ELR (cell line): ENCODE results near the gene DUSP18.
"Not testable (repeated sequence)": the region's sequence is repeated elsewhere in the genome, so short reads cannot be mapped to it uniquely, and the experiment has no call there.

Experiments used
- DNase-seq: peaks from one replicate; pipeline ENCODE4 v3.0.0-alpha.2; 2015; ENCODE audit warnings: low read depth

DUSP18 gene

DNA sequence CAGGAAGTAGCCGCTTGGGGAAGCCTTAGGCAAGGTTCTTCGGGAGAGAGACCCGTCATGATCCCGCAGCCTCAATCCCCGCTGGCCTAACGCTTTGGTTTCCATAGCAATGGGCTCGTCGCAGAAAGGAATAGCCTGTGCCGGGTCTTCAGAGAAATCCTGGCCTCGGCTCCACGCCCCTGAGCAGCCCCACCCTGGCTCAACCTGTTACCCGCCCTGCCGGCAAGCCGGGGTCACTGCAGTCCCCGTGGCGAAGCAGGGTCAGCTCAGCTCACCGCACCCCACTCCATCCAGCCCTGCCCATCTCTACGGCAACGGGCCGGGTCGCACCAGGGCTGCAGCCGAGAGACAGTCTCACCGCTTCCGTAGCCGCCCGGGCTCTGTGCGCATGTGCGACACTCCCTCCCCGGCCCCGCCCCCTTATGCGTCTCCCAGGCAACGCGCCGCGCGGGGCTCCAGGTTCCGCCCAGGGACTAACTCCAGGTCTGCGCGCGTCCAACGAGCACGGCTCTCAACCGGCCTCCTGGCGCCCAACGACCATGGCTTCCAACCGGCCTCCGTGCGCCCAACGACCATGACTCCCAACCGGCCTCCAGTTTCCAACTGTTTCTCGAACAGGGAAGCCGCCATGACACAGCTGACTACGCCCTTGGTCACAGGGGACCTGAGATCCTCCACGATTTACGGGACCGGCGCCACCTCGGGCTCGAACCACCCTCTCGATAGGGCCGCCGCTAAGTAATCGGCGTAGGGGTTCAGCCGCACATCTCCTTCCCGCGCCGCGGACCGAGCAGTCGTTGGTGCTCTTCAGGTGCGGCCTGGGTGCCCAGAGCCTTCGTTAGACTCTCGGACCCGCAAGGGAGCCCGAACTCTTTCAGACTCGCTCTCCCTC lies at the start of gene DUSP18:
Gene DUSP18, minus strand, starts transcription at position 382 of the 892 bp plus-strand sequence. CDS start 3,872 bp downstream, outside the sequence.
- DNase-seq: peak; percentile 94

DNA sequence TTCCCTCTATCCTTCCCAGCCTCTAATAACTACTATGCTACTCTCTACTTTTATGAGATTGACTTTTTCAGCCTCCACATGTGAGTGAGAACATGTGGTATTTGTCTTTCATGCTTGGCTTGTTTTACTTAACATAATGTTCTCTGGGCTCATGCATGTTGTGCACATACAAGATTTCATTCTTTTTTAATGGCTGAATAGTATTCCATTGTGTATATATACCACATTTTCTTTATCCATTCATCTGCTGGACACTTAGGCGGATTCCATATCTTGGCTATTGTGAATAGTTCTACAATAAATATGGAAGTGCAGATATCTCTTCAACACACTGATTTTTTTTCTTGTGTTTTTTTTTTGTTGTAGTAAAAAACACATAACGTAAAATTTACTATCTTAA lies 46.4 kb upstream of the DUSP18 start:
- DNase-seq: no peak

DNA sequence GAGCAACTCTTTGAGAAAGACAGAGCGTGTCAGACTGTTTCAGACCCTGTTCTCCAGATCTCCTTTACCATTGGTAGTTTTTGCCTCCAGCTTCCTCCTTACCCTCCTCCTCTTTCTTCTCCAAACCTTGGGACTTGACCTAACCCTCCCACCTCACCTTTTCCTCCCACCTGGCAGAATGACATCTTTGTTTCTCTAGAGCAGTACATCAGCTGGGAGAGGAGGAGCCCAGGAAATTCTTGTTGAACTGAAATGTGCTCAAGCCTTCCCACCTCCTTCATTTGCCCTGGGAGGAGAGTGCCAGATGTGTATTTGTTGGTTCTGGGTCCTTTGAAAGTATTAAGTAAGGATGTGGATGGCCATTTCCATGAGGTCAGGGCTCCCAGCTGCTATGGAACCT lies 44.4 kb upstream of the DUSP18 start:
- no peak for DNase-seq

- DNase-seq: not testable (repeated sequence)
Measured at GRCh38 chr22:30709980-30710379, 42.3 kb upstream of the DUSP18 start.

GRCh38 chr22:30705710-30706651 lies 38.3 kb upstream of the DUSP18 start:
- DNase-seq: peak; percentile 62

DNA sequence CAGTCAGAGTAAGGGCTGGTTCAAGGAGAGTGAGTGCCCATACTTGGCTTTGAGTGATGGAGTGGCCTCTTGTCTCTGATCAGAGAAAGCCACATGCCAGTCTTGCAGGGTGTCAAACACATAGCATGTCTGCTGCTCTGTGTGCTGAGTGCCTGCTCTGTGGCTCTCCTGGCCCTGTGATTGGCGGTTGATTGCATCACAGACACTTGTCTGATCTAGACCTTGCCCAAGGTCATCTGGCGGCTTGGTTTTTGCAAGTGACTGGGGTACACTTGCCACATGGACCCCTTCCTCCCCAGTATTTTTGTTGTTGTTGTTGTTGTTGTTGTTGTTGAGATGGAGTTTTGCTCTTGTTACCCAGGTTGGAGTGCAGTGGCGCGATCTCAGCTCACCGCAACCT lies 37.3 kb upstream of the DUSP18 start:
- no peak for DNase-seq

DNA sequence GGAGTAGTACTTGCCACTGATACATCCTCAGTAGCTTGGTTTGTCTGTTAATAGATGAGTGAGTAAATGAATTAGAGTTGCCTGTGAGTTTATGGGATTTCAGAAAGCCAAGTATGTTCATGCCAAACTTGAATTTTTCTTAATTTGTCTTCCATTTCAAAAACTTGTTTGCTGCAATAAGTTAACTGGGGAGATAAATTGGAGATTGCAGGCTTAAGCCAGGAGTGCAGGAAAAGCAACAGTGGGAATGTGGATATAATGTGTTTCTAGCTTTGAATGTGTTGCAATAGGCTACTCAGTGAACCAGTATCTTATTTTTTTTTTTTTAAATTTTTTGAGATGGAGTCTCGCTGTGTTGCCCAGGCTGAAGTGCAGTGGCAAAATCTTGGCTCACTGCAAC lies 35.2 kb upstream of the DUSP18 start:
- no peak for DNase-seq

- peak; percentile 53 for DNase-seq
Measured at GRCh38 chr22:30701872-30702271, 34.2 kb upstream of the DUSP18 start.

GRCh38 chr22:30697975-30698374 lies 30.3 kb upstream of the DUSP18 start:
- DNase-seq: no peak

- DNase-seq: no peak
Measured at GRCh38 chr22:30695871-30696655, 28.4 kb upstream of the DUSP18 start.

GRCh38 chr22:30695351-30695851 lies 27.7 kb upstream of the DUSP18 start:
- DNase-seq: no peak

GRCh38 chr22:30694640-30695350 lies 27.1 kb upstream of the DUSP18 start, which contains the start of gene OSBP2:
OSBP2 (plus strand) TSS chr22:30694874; CDS start chr22:30694910, 36 bp downstream.
- DNase-seq: peak; percentile 39

GRCh38 chr22:30694171-30694639 lies 26.5 kb upstream of the DUSP18 start:
- peak; percentile 55 for DNase-seq

GRCh38 chr22:30691204-30691603 lies 23.5 kb upstream of the DUSP18 start:
- DNase-seq: no peak

DNA sequence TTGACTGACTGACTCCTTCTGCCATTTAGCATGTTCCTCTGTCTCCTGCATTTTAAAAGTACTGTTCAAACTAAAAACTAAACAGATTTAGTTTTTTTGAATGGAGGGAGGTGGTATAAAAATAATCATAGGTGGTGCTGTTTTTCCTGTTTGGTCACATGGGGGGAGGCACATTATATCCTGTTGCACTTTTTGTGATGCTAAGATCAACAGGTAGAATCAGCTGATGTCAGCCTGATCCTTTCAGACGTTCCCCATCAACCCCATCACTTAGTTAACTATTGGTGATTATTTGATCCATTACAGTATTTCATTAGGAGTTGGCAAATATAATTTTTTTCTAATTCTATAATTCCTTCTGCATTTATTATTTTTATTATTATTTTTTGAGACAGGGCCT lies 21.9 kb upstream of the DUSP18 start:
- DNase-seq: no peak

- no peak for DNase-seq
Measured at GRCh38 chr22:30687358-30687757, 19.7 kb upstream of the DUSP18 start.

DNA sequence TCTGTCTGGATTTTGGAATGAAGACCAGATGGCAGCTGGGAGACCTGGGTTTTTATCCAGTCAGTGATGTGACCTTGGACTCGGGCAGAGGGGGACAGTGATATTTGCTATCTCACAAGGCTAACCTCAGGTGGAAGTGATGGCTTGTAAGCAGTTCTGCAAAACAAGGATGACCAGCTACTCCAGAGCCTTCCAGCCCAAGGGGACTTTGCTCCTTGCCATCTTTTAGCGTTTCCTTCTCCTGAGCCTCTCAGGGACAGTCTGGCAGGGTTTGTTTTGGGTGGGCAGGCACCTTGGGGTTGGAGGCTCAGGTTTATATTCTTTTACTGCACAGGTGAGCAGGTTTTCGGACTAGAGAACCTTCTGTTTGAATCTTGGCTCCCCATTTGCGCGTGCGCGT lies 17.5 kb upstream of the DUSP18 start:
- DNase-seq: no peak

DNA sequence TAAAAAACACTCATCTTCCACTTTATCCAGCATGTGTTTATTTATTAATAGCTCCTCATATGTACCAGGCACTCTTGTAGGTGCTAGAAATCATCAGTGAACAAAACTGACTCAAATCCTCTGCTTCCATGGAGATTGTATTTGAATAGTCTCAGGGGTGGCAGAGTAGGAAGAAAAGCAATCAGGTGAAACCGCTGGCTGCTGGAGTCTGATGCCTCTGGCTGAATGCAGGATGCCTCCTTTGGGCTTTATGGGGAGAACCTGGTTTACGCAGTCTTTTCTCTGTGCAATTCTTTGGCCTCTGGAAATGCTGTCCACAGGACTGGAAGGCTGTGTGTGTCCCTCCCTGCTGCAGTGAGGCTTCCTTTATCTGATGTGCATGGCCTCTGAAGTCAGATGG lies 14.2 kb upstream of the DUSP18 start:
- no peak for DNase-seq

DNA sequence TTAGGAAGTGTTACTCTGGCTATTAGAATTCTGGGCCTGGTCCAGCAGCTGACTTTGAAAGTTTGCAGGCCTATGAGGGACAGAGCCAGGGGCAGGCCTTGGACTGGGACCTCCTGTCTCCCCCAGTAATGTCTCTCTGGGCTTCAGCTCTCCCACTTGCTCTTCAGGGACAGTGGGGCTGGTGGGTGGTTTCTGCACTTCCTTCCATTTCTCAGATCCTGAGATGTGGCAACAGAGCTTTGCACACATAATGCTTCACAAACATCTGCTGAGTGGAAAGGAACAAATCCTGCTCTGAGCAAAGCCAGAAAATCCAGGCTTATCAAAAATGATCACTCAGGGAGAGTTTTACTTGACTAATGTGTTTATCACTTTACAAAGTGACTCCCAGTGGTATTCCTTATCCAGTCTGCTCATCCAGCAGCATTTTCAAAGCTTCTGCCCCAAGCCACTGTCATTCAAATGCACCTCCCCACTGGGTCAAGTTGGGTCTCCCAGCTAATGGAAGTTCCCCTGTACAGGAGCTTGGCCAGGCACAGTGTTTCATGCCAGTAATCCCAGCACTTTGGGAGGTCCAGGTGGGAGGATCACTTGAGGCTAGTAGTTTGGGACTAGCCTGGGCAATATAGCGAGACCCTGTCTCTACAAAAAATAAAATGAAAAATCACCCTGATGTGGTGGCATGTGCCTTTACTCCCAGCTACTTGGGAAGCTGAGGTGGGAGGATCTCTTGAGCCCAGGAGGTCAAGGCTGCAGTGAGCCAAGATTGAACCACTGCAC lies 13.5 kb upstream of the DUSP18 start:
- DNase-seq: no peak
